IMR-90 (cell line): ENCODE results near the gene C4orf17. TPM values are rescaled to one million over a fixed set of nuclear protein-coding genes. Genes with fewer than 3 reads are reported as not detected.

Experiments used
- ATAC-seq: fragments of 200-7000 bp; cut with Tn5 transposase; 2 replicates; pipeline ENCODE4 v1.9.1; 2020; ENCODE audit warnings: low read depth, mild to moderate bottlenecking, moderate library complexity
- BruUV-seq: library from RNA; stranded (reverse); fragments of 400-500 nt; replicated peaks from 2 replicates; lab custom pipeline; 2021; lab: Mats Ljungman, UMichigan
- CTCF ChIA-PET: fragments of 300-600 bp; formaldehyde crosslinking; extraction: SDS; loops from one replicate; lab custom pipeline; 2021; ENCODE audit warnings: antibody characterized with exemption; lab: Yijun Ruan, JAX
- POLR2A ChIA-PET: fragments of 300-600 bp; sonication (Branson Sonifier 250); formaldehyde crosslinking; loops from one replicate; lab custom pipeline; 2022; ENCODE audit warnings: antibody characterized with exemption; ENCODE audit not compliant: unreplicated experiment; lab: Charles Lee
- DNase-seq: peaks from one replicate; pipeline ENCODE4 v3.0.0; 2013
- H2AFZ ChIP-seq: replicated peaks from 2 replicates; pipeline ENCODE3; 2013; ENCODE audit warnings: low read length, mild to moderate bottlenecking; ENCODE audit not compliant: poor library complexity
- H2AK5ac ChIP-seq: 2 replicates; pipeline ENCODE4 v1.6.1; 2013; ENCODE audit warnings: low read depth, low read length, inconsistent platforms
- H2AK9ac ChIP-seq: replicated peaks from 2 replicates; pipeline ENCODE3; 2013; ENCODE audit warnings: mild to moderate bottlenecking, low read depth, low read length, moderate library complexity; ENCODE audit not compliant: poor library complexity
- H2BK120ac ChIP-seq: 2 replicates; pipeline ENCODE4 v1.6.1; 2013; ENCODE audit warnings: low read depth, low read length, inconsistent platforms
- H2BK15ac ChIP-seq: 3 replicates; pipeline ENCODE4 v1.6.1; 2013; ENCODE audit warnings: low read depth, low read length, inconsistent platforms
- H2BK20ac ChIP-seq: 2 replicates; pipeline ENCODE4 v1.6.1; 2013; ENCODE audit warnings: low read depth, mild to moderate bottlenecking, inconsistent platforms, low read length, moderate library complexity
- H2BK5ac ChIP-seq: 2 replicates; pipeline ENCODE4 v1.6.1; 2013; ENCODE audit warnings: mild to moderate bottlenecking, low read depth, low read length, inconsistent platforms; ENCODE audit not compliant: poor library complexity, severe bottlenecking
- H3K14ac ChIP-seq: replicated peaks from 2 replicates; pipeline ENCODE4 v1.6.1; 2013; ENCODE audit warnings: low read depth, low read length, inconsistent platforms
- H3K18ac ChIP-seq: 2 replicates; pipeline ENCODE4 v1.6.1; 2013; ENCODE audit warnings: low read depth, low read length, control low read depth
- H3K23ac ChIP-seq: 2 replicates; pipeline ENCODE4 v1.6.1; 2013; ENCODE audit warnings: low read depth, low read length, inconsistent platforms
- H3K27ac ChIP-seq: 2 replicates; pipeline ENCODE4 v1.5.1; 2013; ENCODE audit warnings: mild to moderate bottlenecking, control low read depth, low read length; ENCODE audit not compliant: insufficient read depth
- H3K27me3 ChIP-seq: 2 replicates; pipeline ENCODE4 v1.6.1; 2013; ENCODE audit warnings: low read length; ENCODE audit not compliant: control insufficient read depth, insufficient read depth
- H3K36me3 ChIP-seq: 2 replicates; pipeline ENCODE4 v1.6.1; 2013; ENCODE audit warnings: low read length, mixed read lengths; ENCODE audit not compliant: control insufficient read depth, insufficient read depth
- H3K4ac ChIP-seq: 2 replicates; pipeline ENCODE4 v1.6.1; 2013; ENCODE audit warnings: low read depth, low read length, inconsistent platforms
- H3K4me1 ChIP-seq: 2 replicates; pipeline ENCODE4 v1.6.1; 2013; ENCODE audit warnings: low read length, mixed read lengths; ENCODE audit not compliant: control insufficient read depth, insufficient read depth
- H3K4me2 ChIP-seq: 2 replicates; pipeline ENCODE4 v1.6.1; 2013; ENCODE audit warnings: low read depth, mild to moderate bottlenecking, control low read depth, low read length, moderate library complexity
- H3K4me3 ChIP-seq: 2 replicates; pipeline ENCODE4 v1.5.1; 2013; ENCODE audit warnings: low read depth, mild to moderate bottlenecking, control low read depth, low read length, moderate library complexity; ENCODE audit not compliant: insufficient read depth
- H3K56ac ChIP-seq: 2 replicates; pipeline ENCODE4 v1.6.1; 2013; ENCODE audit warnings: low read length, inconsistent platforms; ENCODE audit not compliant: insufficient read depth; ENCODE audit errors: extremely low read depth
- H3K79me1 ChIP-seq, 2 experiments: 2 replicates each; pipeline ENCODE4 v1.6.1; 2013; ENCODE audit warnings: low read length in 2 of 2, inconsistent platforms in 1 of 2, low read depth in 1 of 2
- H3K9ac ChIP-seq: 2 replicates; pipeline ENCODE4 v1.6.1; 2013; ENCODE audit warnings: low read depth, low read length, control low read depth
- H3K9me1 ChIP-seq: 2 replicates; pipeline ENCODE4 v1.6.1; 2013; ENCODE audit warnings: low read length, inconsistent platforms; ENCODE audit not compliant: insufficient read depth
- H3K9me3 ChIP-seq: 2 replicates; pipeline ENCODE4 v1.6.1; 2013; ENCODE audit warnings: low read length; ENCODE audit not compliant: control insufficient read depth, insufficient read depth
- H4K20me1 ChIP-seq: 2 replicates; pipeline ENCODE4 v1.6.1; 2013; ENCODE audit warnings: low read length, inconsistent platforms; ENCODE audit not compliant: insufficient read depth
- H4K5ac ChIP-seq: 2 replicates; pipeline ENCODE4 v1.6.1; 2013; ENCODE audit warnings: mild to moderate bottlenecking, low read depth, low read length, control low read depth
- H4K8ac ChIP-seq, 2 experiments: 2 replicates each; pipeline ENCODE4 v1.6.1; 2013; ENCODE audit warnings: low read depth in 2 of 2, low read length in 2 of 2, control low read depth in 1 of 2, inconsistent platforms in 1 of 2
- H4K91ac ChIP-seq: 2 replicates; pipeline ENCODE4 v1.6.1; 2013; ENCODE audit warnings: low read depth, low read length, inconsistent platforms; ENCODE audit not compliant: insufficient read depth
- BHLHE40 ChIP-seq: fragments of 150-350 bp; IDR thresholded peaks from 2 replicates; pipeline ENCODE4 v1.6.1; 2016; ENCODE audit warnings: mild to moderate bottlenecking, low read depth, low read length
- CEBPB ChIP-seq: IDR thresholded peaks from 2 replicates; pipeline ENCODE4 v1.6.1; 2012; ENCODE audit warnings: low read depth, low read length, improper control_type of control experiment
- CHD1 ChIP-seq: IDR thresholded peaks from 2 replicates; pipeline ENCODE4 v1.6.1; 2012; ENCODE audit warnings: low read depth, low read length, improper control_type of control experiment
- FOS ChIP-seq: fragments of 150-350 bp; IDR thresholded peaks from 2 replicates; pipeline ENCODE4 v1.6.1; 2016; ENCODE audit warnings: low read depth, low read length
- MAFK ChIP-seq: IDR thresholded peaks from 2 replicates; pipeline ENCODE4 v1.6.1; 2012; ENCODE audit warnings: low read depth, low read length, improper control_type of control experiment
- MAZ ChIP-seq: IDR thresholded peaks from 2 replicates; pipeline ENCODE4 v1.6.1; 2012; ENCODE audit warnings: low read depth, mild to moderate bottlenecking, low read length, improper control_type of control experiment, moderate library complexity, borderline replicate concordance
- MXI1 ChIP-seq: IDR thresholded peaks from 2 replicates; pipeline ENCODE4 v1.6.1; 2012; ENCODE audit warnings: low read depth, mild to moderate bottlenecking, low read length, moderate library complexity, borderline replicate concordance
- NFE2L2 ChIP-seq: fragments of 150-350 bp; IDR thresholded peaks from 2 replicates; pipeline ENCODE4 v1.6.1; 2016; ENCODE audit warnings: low read depth, mild to moderate bottlenecking, low read length
- POLR2A ChIP-seq: IDR thresholded peaks from 2 replicates; pipeline ENCODE4 v1.6.1; 2012; ENCODE audit warnings: mild to moderate bottlenecking, low read depth, low read length
- RAD21 ChIP-seq: IDR thresholded peaks from 2 replicates; pipeline ENCODE4 v1.6.1; 2012; ENCODE audit warnings: low read length, improper control_type of control experiment
- RCOR1 ChIP-seq: IDR thresholded peaks from 2 replicates; pipeline ENCODE4 v1.6.1; 2012; ENCODE audit warnings: mild to moderate bottlenecking, low read length, improper control_type of control experiment; ENCODE audit not compliant: insufficient replicate concordance
- RFX5 ChIP-seq: IDR thresholded peaks from 2 replicates; pipeline ENCODE4 v1.8.0; 2012; ENCODE audit warnings: low read depth, mild to moderate bottlenecking, low read length, moderate library complexity
- SMC3 ChIP-seq: fragments of 150-350 bp; IDR thresholded peaks from 2 replicates; pipeline ENCODE4 v1.6.1; 2016; ENCODE audit warnings: low read depth, mild to moderate bottlenecking, antibody characterized with exemption, low read length, moderate library complexity
- WGBS, 2 experiments: methylation state at CpG; one replicate each; pipeline versions ENCODE4 v1.1.5 to v1.1.7; 2013; ENCODE audit warnings: missing lambda C conversion rate in 2 of 2; ENCODE audit not compliant: insufficient read length in 1 of 2; ENCODE audit errors: extremely low coverage in 2 of 2; 5-methylcytosine and 5-hydroxymethylcytosine counted together
- dilution Hi-C: fragments of 300-500 bp; cut with HindIII; formaldehyde crosslinking; loops from one replicate; pipeline ENCODE4 v1.14.3; 2018; ENCODE audit warnings: low sequenced_read_pairs; ENCODE audit not compliant: unreplicated experiment
- in situ Hi-C: fragments of 300-500 bp; cut with MboI; formaldehyde crosslinking; loops from 3 replicates; pipeline ENCODE4 v1.14.3; 2019; ENCODE audit warnings: low sequenced_read_pairs, inconsistent platforms, mixed read lengths
- intact Hi-C: fragments of 100-400 bp; cut with micrococcal nuclease; formaldehyde crosslinking; loops from 2 replicates; pipeline ENCODE4 v1.10.0; 2022
- polyA plus RNA-seq, 3 experiments: library from polyadenylated mRNA; depleted of rRNA; stranded (reverse); fragments of >200 nt; gene quantifications; 2 replicates each; pipeline ENCODE4 v1.2.3, GENCODE V29; 2012; ENCODE audit warnings: low replicate concordance in 1 of 3
- total RNA-seq: library from RNA; depleted of rRNA; stranded (reverse); fragments of >200 nt; gene quantifications from 2 replicates; pipeline ENCODE4 v1.2.3, GENCODE V29; 2012
- TF ChIP-seq, protein P1 (sequence below): fragments of 150-350 bp; IDR thresholded peaks from 2 replicates; pipeline ENCODE4 v1.6.1; 2017; ENCODE audit warnings: mild to moderate bottlenecking, antibody characterized with exemption, low read length, low read depth
- TF ChIP-seq, protein P2 (sequence below): conservative IDR thresholded peaks from 2 replicates; pipeline ENCODE4 v1.5.1; 2012; ENCODE audit warnings: mild to moderate bottlenecking, low read depth, low read length, improper control_type of control experiment
- TF ChIP-seq, protein P3 (sequence below): fragments of 150-350 bp; IDR thresholded peaks from 2 replicates; pipeline ENCODE4 v1.6.1; 2016; ENCODE audit warnings: low read depth, mild to moderate bottlenecking, low read length, moderate library complexity, borderline replicate concordance

The C4orf17 gene
- total and polyA plus RNA-seq, 2 of the 4 experiments (the other 2 are of a cell fraction) = not detected

DNA sequence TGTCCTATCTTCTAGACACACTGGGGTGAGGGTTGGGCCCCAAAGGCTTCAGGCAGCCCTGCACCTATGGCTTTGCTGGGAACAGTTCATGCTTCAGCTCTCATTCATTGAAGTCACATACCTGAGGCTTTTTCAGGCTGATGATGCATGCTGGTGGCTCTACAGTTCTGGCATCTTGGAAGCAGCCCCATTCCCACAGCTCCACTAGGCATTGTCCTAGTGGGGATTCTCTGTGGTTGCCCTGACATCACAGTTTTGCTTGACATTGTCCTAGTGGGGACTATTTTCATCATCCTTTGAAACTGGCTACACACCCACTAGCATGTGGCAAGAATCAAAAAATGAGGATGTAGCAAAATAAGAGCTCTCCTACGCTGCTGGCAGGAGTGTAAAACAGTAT lies 37.7 kb upstream of the C4orf17 start:
- H4K91ac ChIP-seq = no peak overlapping the region
- no peak overlapping the region for H3K4me2 ChIP-seq
- H3K4me1 ChIP-seq = no peaks in the 10 kb centered on the region
- BruUV-seq = no TSS peak
- H2AFZ ChIP-seq = no peak overlapping the region
- no peak overlapping the region for H3K56ac ChIP-seq
- WGBS, 2 experiments = no CpG with 5 or more reads among the region's 1 CpG
- ATAC-seq (no peak), DNase-seq (peak; percentile 11)
- no peak overlapping the region for H2BK5ac ChIP-seq
- H3K18ac ChIP-seq = no peak overlapping the region
- no peak overlapping the region for H3K23ac ChIP-seq
- no peaks in the 10 kb centered on the region for H3K79me1 ChIP-seq
- no peak overlapping the region for H4K8ac ChIP-seq
- no peaks in the 10 kb centered on the region for H3K36me3 ChIP-seq
- H2BK15ac ChIP-seq = no peak overlapping the region
- no peak overlapping the region for H3K4ac ChIP-seq
- H2BK120ac ChIP-seq = no peak overlapping the region
- H4K20me1 ChIP-seq = no peaks in the 10 kb centered on the region
- H2AK9ac ChIP-seq = no peak overlapping the region
- H3K9ac ChIP-seq = no peak overlapping the region
- no peak overlapping the region for H2AK5ac ChIP-seq
- H3K14ac ChIP-seq = no peak overlapping the region
- dilution Hi-C loops = no loop called here
- intact Hi-C loops = no loop called here
- no peak overlapping the region for H3K27ac ChIP-seq
- POLR2A ChIA-PET = no interaction called here
- no peak overlapping the region for H3K4me3 ChIP-seq
- in situ Hi-C loops = no loop called here
- no peak for TF ChIP-seq RFX5
- no peak for TF ChIP-seq RAD21
- TF ChIP-seq RCOR1 = no peak
- no peak for TF ChIP-seq NFE2L2
- TF ChIP-seq MAFK = no peak
- TF ChIP-seq CEBPB = no peak
- no peak for TF ChIP-seq BHLHE40
- TF ChIP-seq FOS = no peak
- TF ChIP-seq POLR2A = no peak
- no peak for TF ChIP-seq CHD1
- TF ChIP-seq MXI1 = no peak
- TF ChIP-seq, protein P1, sequence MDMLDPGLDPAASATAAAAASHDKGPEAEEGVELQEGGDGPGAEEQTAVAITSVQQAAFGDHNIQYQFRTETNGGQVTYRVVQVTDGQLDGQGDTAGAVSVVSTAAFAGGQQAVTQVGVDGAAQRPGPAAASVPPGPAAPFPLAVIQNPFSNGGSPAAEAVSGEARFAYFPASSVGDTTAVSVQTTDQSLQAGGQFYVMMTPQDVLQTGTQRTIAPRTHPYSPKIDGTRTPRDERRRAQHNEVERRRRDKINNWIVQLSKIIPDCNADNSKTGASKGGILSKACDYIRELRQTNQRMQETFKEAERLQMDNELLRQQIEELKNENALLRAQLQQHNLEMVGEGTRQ = no peak
- TF ChIP-seq, protein P2, sequence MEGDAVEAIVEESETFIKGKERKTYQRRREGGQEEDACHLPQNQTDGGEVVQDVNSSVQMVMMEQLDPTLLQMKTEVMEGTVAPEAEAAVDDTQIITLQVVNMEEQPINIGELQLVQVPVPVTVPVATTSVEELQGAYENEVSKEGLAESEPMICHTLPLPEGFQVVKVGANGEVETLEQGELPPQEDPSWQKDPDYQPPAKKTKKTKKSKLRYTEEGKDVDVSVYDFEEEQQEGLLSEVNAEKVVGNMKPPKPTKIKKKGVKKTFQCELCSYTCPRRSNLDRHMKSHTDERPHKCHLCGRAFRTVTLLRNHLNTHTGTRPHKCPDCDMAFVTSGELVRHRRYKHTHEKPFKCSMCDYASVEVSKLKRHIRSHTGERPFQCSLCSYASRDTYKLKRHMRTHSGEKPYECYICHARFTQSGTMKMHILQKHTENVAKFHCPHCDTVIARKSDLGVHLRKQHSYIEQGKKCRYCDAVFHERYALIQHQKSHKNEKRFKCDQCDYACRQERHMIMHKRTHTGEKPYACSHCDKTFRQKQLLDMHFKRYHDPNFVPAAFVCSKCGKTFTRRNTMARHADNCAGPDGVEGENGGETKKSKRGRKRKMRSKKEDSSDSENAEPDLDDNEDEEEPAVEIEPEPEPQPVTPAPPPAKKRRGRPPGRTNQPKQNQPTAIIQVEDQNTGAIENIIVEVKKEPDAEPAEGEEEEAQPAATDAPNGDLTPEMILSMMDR = no peak
- TF ChIP-seq, protein P3, sequence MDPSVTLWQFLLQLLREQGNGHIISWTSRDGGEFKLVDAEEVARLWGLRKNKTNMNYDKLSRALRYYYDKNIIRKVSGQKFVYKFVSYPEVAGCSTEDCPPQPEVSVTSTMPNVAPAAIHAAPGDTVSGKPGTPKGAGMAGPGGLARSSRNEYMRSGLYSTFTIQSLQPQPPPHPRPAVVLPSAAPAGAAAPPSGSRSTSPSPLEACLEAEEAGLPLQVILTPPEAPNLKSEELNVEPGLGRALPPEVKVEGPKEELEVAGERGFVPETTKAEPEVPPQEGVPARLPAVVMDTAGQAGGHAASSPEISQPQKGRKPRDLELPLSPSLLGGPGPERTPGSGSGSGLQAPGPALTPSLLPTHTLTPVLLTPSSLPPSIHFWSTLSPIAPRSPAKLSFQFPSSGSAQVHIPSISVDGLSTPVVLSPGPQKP = no peak
- TF ChIP-seq MAZ = no peak
- TF ChIP-seq SMC3 = no peak
- H3K9me3 ChIP-seq = no peaks in the 10 kb centered on the region
- no peaks in the 10 kb centered on the region for H3K9me1 ChIP-seq
- no peak overlapping the region for H2BK20ac ChIP-seq
- CTCF ChIA-PET = no interaction called here
- H4K5ac ChIP-seq = no peak overlapping the region
- H3K27me3 ChIP-seq = no peaks in the 10 kb centered on the region; the same call in 1 of the 2 replicates
